Measurements from ENCODE around the gene CARS2. TPM values are rescaled to one million over a fixed set of nuclear protein-coding genes. Genes with fewer than 3 reads are reported as not detected.
A peak's percentile ranks its signal among the peaks of the same experiment; 100 is the strongest.

CARS2 gene, protein sequence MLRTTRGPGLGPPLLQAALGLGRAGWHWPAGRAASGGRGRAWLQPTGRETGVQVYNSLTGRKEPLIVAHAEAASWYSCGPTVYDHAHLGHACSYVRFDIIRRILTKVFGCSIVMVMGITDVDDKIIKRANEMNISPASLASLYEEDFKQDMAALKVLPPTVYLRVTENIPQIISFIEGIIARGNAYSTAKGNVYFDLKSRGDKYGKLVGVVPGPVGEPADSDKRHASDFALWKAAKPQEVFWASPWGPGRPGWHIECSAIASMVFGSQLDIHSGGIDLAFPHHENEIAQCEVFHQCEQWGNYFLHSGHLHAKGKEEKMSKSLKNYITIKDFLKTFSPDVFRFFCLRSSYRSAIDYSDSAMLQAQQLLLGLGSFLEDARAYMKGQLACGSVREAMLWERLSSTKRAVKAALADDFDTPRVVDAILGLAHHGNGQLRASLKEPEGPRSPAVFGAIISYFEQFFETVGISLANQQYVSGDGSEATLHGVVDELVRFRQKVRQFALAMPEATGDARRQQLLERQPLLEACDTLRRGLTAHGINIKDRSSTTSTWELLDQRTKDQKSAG
- total RNA-seq (2021; fragmentation: NEBNext Ultra II Directional; extraction: Animal tissue kit (Norgen Biotek cat#: 25700)) (44.5 and 55.9 TPM in 2 replicates), polyA plus RNA-seq (2011; rRNA removed) (47.7 and 87.9 TPM in 2 replicates), polyA minus RNA-seq (2011; rRNA and poly(A)+ RNA removed) (26.5 and 27.5 TPM in 2 replicates)
- polyA plus RNA-seq (2011; cell fraction: cytosol; rRNA removed), result 152 TPM
- 114 TPM for polyA plus RNA-seq (2011; cell fraction: nucleus; rRNA removed)
- polyA plus RNA-seq (2012, experiment 1 of 2), result 40.7 to 47.8 TPM (median 43.3 TPM) in 4 replicates
- polyA plus RNA-seq (2012, experiment 2 of 2), result 35.5 TPM
- 34.4 TPM for polyA plus RNA-seq (2013, experiment 1 of 2)
- 31.2 TPM for polyA plus RNA-seq (2013, experiment 2 of 2)
- 29.7 TPM for polyA minus RNA-seq (2011; cell fraction: cytosol; rRNA and poly(A)+ RNA removed)
- polyA minus RNA-seq (2011; cell fraction: nucleus; rRNA and poly(A)+ RNA removed), result 54.5 TPM
- long read RNA-seq, experiment 1, transcript CARS2-201 (15 exons, 1,879 nt), result major isoform, 12 of 22 reads
- long read RNA-seq, experiment 1, partial matches to known transcripts, result 5 of 22 reads
- long read RNA-seq, experiment 1, other reads (novel, unspliced or antisense), result 2 of 22 reads
- long read RNA-seq, experiment 2, partial matches to known transcripts, result 1 of 2 reads
- long read RNA-seq, experiment 2, other reads (novel, unspliced or antisense), result 1 of 2 reads

DNA sequence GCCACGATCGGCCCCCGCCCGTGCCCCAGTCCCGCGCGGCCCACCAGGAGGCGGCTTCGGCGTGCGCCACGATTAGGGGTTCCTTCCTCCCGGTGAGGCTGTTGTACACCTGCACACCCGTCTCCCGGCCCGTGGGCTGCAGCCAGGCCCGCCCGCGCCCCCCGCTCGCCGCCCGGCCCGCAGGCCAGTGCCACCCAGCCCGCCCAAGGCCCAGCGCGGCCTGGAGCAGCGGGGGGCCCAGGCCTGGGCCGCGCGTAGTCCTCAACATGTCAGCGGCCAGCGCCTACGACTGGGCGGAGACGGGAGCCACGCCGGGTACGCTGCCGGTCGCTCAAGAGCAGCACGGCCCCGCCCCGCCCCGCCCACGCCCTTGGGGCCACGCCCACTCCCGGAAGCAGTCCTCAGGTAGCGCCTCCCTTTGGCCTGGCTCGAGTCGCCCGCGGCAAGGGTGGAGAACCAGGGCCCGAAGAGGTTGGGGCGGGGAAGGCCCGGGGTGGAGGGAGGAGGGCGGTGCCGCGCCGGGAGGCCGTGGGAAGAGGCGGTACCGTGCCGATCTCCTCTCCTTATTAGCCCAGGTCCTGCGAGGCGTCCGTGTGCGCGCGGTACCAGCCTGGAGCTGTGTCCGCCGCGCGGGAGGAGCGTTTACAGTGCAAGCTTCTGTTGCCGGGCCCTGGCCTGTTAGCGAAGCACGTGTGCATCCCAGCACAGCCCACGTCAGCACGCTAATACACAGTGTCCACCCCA is at the start of gene CARS2:
Gene CARS2, minus strand, starts transcription at position 291 of the 744 bp plus-strand sequence. Its CDS starts 23 bp downstream, at position 268.
- FAIRE-seq, result no peak
- peak within 1 kb of the TSS; percentile 86 for H4K8ac ChIP-seq (ENCODE audit: extremely low read depth, insufficient read depth, low read length)
- H3K27me3 ChIP-seq (replicated peaks in 1 of 4; ENCODE audit: control insufficient read depth in 3 of 4, extremely low read depth in 1 of 4, insufficient read depth in 3 of 4, low read length in 3 of 4), result no peaks in the 10 kb centered on the region
- H3K36me3 ChIP-seq (ENCODE audit: control insufficient read depth in 2 of 4, insufficient read depth in 4 of 4, low read length in 3 of 4), result peaks cover 0 to 5% (median 1%) of the 10 kb centered on the region in 4 experiments; a peak in 3 of 8 replicates
- no peak within 1 kb of the TSS for H3K23ac ChIP-seq (ENCODE audit: insufficient read length)
- H3K18ac ChIP-seq (ENCODE audit: extremely low read depth, low read length), result peak within 1 kb of the TSS; percentile 81; the same call in 1 of the 2 replicates
- peak within 1 kb of the TSS; percentile 48; the same call in 1 of the 2 replicates for H2AFZ ChIP-seq (ENCODE audit: low read length)
- peak within 1 kb of the TSS; percentile 98; the same call in 1 of the 2 replicates for H2BK15ac ChIP-seq (ENCODE audit: low read length)
- H3K4ac ChIP-seq (replicated peaks; ENCODE audit: insufficient read length, low read depth, low read length), result peak within 1 kb of the TSS; percentile 89
- peak within 1 kb of the TSS; percentile 67 for H3K14ac ChIP-seq (ENCODE audit: insufficient read length)
- peaks cover 8% of the 10 kb centered on the region for H3K23me2 ChIP-seq (ENCODE audit: low read depth, low read length)
- H2BK120ac ChIP-seq (replicated peaks; ENCODE audit: low read depth, low read length), result peak within 1 kb of the TSS; percentile 91
- peaks cover 10% of the 10 kb centered on the region for H3K79me1 ChIP-seq (ENCODE audit: low read depth, low read length)
- H4K5ac ChIP-seq (ENCODE audit: insufficient read length, low read depth, low read length), result no peak within 1 kb of the TSS
- H3K79me2 ChIP-seq (ENCODE audit: control insufficient read depth in 1 of 2, insufficient read depth in 2 of 2, low read length in 2 of 2), result peaks cover 0 to 10% of the 10 kb centered on the region in 2 experiments; a peak in 2 of 4 replicates
- peak within 1 kb of the TSS; percentile 56 to 81 for H3K4me2 ChIP-seq (ENCODE audit: insufficient read depth in 1 of 2, low read depth in 2 of 2, low read length in 2 of 2)
- no peaks in the 10 kb centered on the region for H3K9me3 ChIP-seq (ENCODE audit: insufficient read depth in 2 of 2, low read depth in 1 of 2, low read length in 1 of 2)
- H3K4me1 ChIP-seq (replicated peaks in 1 of 4; ENCODE audit: control insufficient read depth in 3 of 4, insufficient read depth in 4 of 4, low read length in 3 of 4), result peaks cover 0 to 14% (median 6%) of the 10 kb centered on the region in 4 experiments; a peak in 4 of 7 replicates
- ChIA-PET CTCF (ENCODE audit: partially characterized antibody) (interaction anchor here (1.3 to 4.3 kb wide), 3 partner anchors 22 to 39 kb away, joined by 3 to 13 read pairs (median 4); no protein-coding TSS in a partner anchor), POLR2A (ENCODE audit: partially characterized antibody) (interaction anchor here (0.9 to 6.5 kb wide), 5 partner anchors 9 to 362 kb away, joined by 3 to 43 read pairs (median 5); partner anchors contain the start of gene ANKRD10)
- peak within 1 kb of the TSS; percentile 92 for H2BK5ac ChIP-seq (ENCODE audit: low read depth, low read length)
- peak within 1 kb of the TSS; percentile 66 for H2BK20ac ChIP-seq (ENCODE audit: low read length)
- peak within 1 kb of the TSS; percentile 71 for H3K27ac ChIP-seq (ENCODE audit: low read depth, low read length)
- peak; percentile 87 to 91 for DNase-seq (ENCODE audit: low read depth in 1 of 2, low spot score in 2 of 2)
- H4K20me1 ChIP-seq (replicated peaks in 1 of 2; ENCODE audit: control insufficient read depth in 1 of 2, insufficient read depth in 2 of 2, low read length in 2 of 2), result peaks cover 0 to 5% of the 10 kb centered on the region in 2 experiments
- peak within 1 kb of the TSS; percentile 71 to 85 (median 75) for H3K9ac ChIP-seq (replicated peaks in 1 of 4; ENCODE audit: extremely low read depth in 1 of 4, low read depth in 3 of 4, low read length in 3 of 4)
- H3K4me3 ChIP-seq (ENCODE audit: extremely low read depth in 1 of 4, insufficient read depth in 2 of 4, low read depth in 3 of 4, low read length in 4 of 4), result peak within 1 kb of the TSS; percentile 66 to 96 (median 80)
- 6% methylated on average over 33 of the region's 80 CpGs; no CpG with 5 or more reads in 1 of the 2 experiments for WGBS, 2 experiments (ENCODE audit: extremely low coverage in 1 of 2, insufficient coverage in 1 of 2, insufficient read length in 1 of 2, insufficient replicate concordance in 2 of 2, low coverage in 1 of 2, low lambda C conversion rate in 2 of 2, missing lambda C conversion rate in 1 of 2)
- H4K91ac ChIP-seq (replicated peaks; ENCODE audit: insufficient read length, low read length), result peak within 1 kb of the TSS; percentile 97
- H2BK12ac ChIP-seq (ENCODE audit: low read depth, low read length), result peak within 1 kb of the TSS; percentile 91; the same call in 1 of the 2 replicates
- H2AK5ac ChIP-seq (ENCODE audit: low read depth, low read length), result peak within 1 kb of the TSS; percentile 98
- H3K56ac ChIP-seq (replicated peaks; ENCODE audit: insufficient read length, low read depth, low read length), result peak within 1 kb of the TSS; percentile 74
- no peak for TF ChIP-seq JUND (IDR thresholded peaks at IDR 0.05; ENCODE audit: low read length)
- TF ChIP-seq CHD2 (IDR thresholded peaks at IDR 0.05; ENCODE audit: low read length), result no peak
- TF ChIP-seq CEBPB (IDR thresholded peaks at IDR 0.05; ENCODE audit: low read depth, low read length), result no peak
- no peak for TF ChIP-seq HDAC6 (IDR thresholded peaks at IDR 0.05; ENCODE audit: low read depth, low read length)
- TF ChIP-seq, protein P1, sequence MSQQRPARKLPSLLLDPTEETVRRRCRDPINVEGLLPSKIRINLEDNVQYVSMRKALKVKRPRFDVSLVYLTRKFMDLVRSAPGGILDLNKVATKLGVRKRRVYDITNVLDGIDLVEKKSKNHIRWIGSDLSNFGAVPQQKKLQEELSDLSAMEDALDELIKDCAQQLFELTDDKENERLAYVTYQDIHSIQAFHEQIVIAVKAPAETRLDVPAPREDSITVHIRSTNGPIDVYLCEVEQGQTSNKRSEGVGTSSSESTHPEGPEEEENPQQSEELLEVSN (IDR thresholded peaks at IDR 0.05), result 0 out of 2 replicates have a peak, but pooled peaks have one; percentile 38

Measured in H1 (cell line).